Endodermal cell (in vitro differentiated cells): Measurements from ENCODE around the gene PLCB4. TPM values are rescaled to one million over a fixed set of nuclear protein-coding genes. Genes with fewer than 3 reads are reported as not detected.

Source experiments
- DNase-seq: peaks from one replicate; pipeline ENCODE4 v3.0.0-alpha.2; 2017
- H3K27ac ChIP-seq: 2 replicates; pipeline ENCODE4 v1.5.1; 2013; ENCODE audit warnings: mild to moderate bottlenecking, low read depth, low read length, moderate library complexity
- H3K27me3 ChIP-seq: 2 replicates; pipeline ENCODE4 v1.6.1; 2013; ENCODE audit warnings: mild to moderate bottlenecking, low read length, moderate library complexity; ENCODE audit not compliant: insufficient read depth, control insufficient read depth, poor library complexity, severe bottlenecking
- H3K36me3 ChIP-seq: 2 replicates; pipeline ENCODE4 v1.7.0; 2013; ENCODE audit warnings: mild to moderate bottlenecking, low read length, moderate library complexity; ENCODE audit not compliant: control insufficient read depth, insufficient read depth
- H3K4me1 ChIP-seq: one replicate; pipeline ENCODE4 v1.7.0; 2013; ENCODE audit warnings: low read length; ENCODE audit not compliant: control insufficient read depth, insufficient read depth
- H3K4me3 ChIP-seq: 2 replicates; pipeline ENCODE4 v1.5.1; 2013; ENCODE audit warnings: mild to moderate bottlenecking, low read length, moderate library complexity
- H3K9ac ChIP-seq: 2 replicates; pipeline ENCODE4 v1.6.1; 2013; ENCODE audit warnings: mild to moderate bottlenecking, low read length, moderate library complexity; ENCODE audit not compliant: poor library complexity, severe bottlenecking; ENCODE audit errors: extremely low read depth
- H3K9me3 ChIP-seq: 2 replicates; pipeline ENCODE4 v1.6.1; 2013; ENCODE audit warnings: mild to moderate bottlenecking, low read length, moderate library complexity; ENCODE audit not compliant: control insufficient read depth
- H3K27ac Mint-ChIP-seq: 2 replicates; pipeline ENCODE4 v1.8.0; 2020; ENCODE audit warnings: mixed read lengths
- H3K27me3 Mint-ChIP-seq: 2 replicates; pipeline ENCODE4 v1.8.0; 2021; ENCODE audit warnings: mild to moderate bottlenecking, mixed read lengths; ENCODE audit not compliant: insufficient read depth
- H3K36me3 Mint-ChIP-seq: 2 replicates; pipeline ENCODE4 v1.8.0; 2020; ENCODE audit warnings: low read depth, mixed read lengths
- H3K4me1 Mint-ChIP-seq: 2 replicates; pipeline ENCODE4 v1.8.0; 2020; ENCODE audit warnings: mixed read lengths
- H3K4me3 Mint-ChIP-seq: 2 replicates; pipeline ENCODE4 v1.8.0; 2020; ENCODE audit warnings: mild to moderate bottlenecking, moderate library complexity, mixed read lengths
- H3K9me3 Mint-ChIP-seq: 2 replicates; pipeline ENCODE4 v1.8.0; 2020; ENCODE audit warnings: mild to moderate bottlenecking, mixed read lengths
- CTCF ChIP-seq: fragments of 200-600 bp; sonication (generic); conservative IDR thresholded peaks from 2 replicates; pipeline ENCODE4 v1.5.0; 2021; ENCODE audit warnings: antibody characterized with exemption, mild to moderate bottlenecking
- WGBS, 2 experiments: methylation state at CpG; one replicate each; pipeline versions ENCODE4 v1.1.5 to v1.1.7; 2013; ENCODE audit warnings: missing lambda C conversion rate in 2 of 2, mixed read lengths in 1 of 2; ENCODE audit not compliant: insufficient coverage in 1 of 2, insufficient read length in 1 of 2; 5-methylcytosine and 5-hydroxymethylcytosine counted together
- total RNA-seq, 2 donors: library from RNA; stranded (reverse); fragmentation: NEBNext Ultra II Directional in 1 of 2; extraction: Animal tissue kit (Norgen Biotek cat#: 25700) in 1 of 2; gene quantifications; 2 replicates in 1 of 2; 3 replicates in 1 of 2; pipeline ENCODE4 v1.2.1, GENCODE V29; 2021

The PLCB4 gene
- total RNA-seq, 2 donors from 2014 or later, result 14.4 to 14.6 TPM

- no peaks in the 10 kb centered on the region for H3K9me3 ChIP-seq
- TF ChIP-seq CTCF, result no peak
- H3K4me3 ChIP-seq, result no peak overlapping the region
- H3K4me3 Mint-ChIP-seq, result no peak overlapping the region
- H3K9me3 Mint-ChIP-seq, result no peaks in the 10 kb centered on the region
- no peak for DNase-seq
- no peak overlapping the region for H3K27ac Mint-ChIP-seq
- H3K36me3 Mint-ChIP-seq, result no peaks in the 10 kb centered on the region
- no peaks in the 10 kb centered on the region for H3K4me1 Mint-ChIP-seq
- 93 to 100% methylated on average over 4 to 7 of the region's 7 CpGs for WGBS, 2 experiments
- H3K27ac ChIP-seq, result no peak overlapping the region
- no peaks in the 10 kb centered on the region for H3K27me3 ChIP-seq
- H3K27me3 Mint-ChIP-seq, result no peaks in the 10 kb centered on the region
- H3K9ac ChIP-seq, result no peak overlapping the region
- H3K36me3 ChIP-seq, result no peaks in the 10 kb centered on the region
- no peaks in the 10 kb centered on the region for H3K4me1 ChIP-seq
These were observed 250.9 kb downstream of the PLCB4 start for GRCh38 chr20:9319687-9320384.

- H3K27ac Mint-ChIP-seq, result no peak overlapping the region
- no peak overlapping the region for H3K4me3 Mint-ChIP-seq
- Histone ChIP-seq H3K4me3 (no peak overlapping the region), H3K9me3 (no peaks in the 10 kb centered on the region), H3K9ac (no peak overlapping the region), H3K4me1 (no peaks in the 10 kb centered on the region), H3K27ac (no peak overlapping the region), H3K36me3 (no peaks in the 10 kb centered on the region), H3K27me3 (no peaks in the 10 kb centered on the region)
- peaks cover 3% of the 10 kb centered on the region for H3K4me1 Mint-ChIP-seq
- no peak for TF ChIP-seq CTCF
- H3K27me3 Mint-ChIP-seq, result no peaks in the 10 kb centered on the region
- no peak for DNase-seq
- no peaks in the 10 kb centered on the region for H3K9me3 Mint-ChIP-seq
- WGBS, 2 experiments, result 100% methylated on average over 1 to 2 of the region's 2 CpGs
- H3K36me3 Mint-ChIP-seq, result no peaks in the 10 kb centered on the region
These were observed 252.1 kb downstream of the PLCB4 start for GRCh38 chr20:9321007-9321406.

GRCh38 chr20:9322661-9323060 is 253.8 kb downstream of the PLCB4 start:
- Mint-ChIP-seq H3K4me1 (peaks cover 3% of the 10 kb centered on the region), H3K27ac (no peak overlapping the region)

More at GRCh38 chr20:9322661-9323060, 253.8 kb downstream of the PLCB4 start:
- no peak for DNase-seq
- no peak overlapping the region for H3K4me3 Mint-ChIP-seq
- no peak overlapping the region for H3K9ac ChIP-seq
- no peaks in the 10 kb centered on the region for H3K9me3 Mint-ChIP-seq
- WGBS, 2 experiments, result 91% methylated on average over 1 of the region's 1 CpG; no CpG with 5 or more reads in 1 of the 2 experiments
- H3K4me1 ChIP-seq, result no peaks in the 10 kb centered on the region
- no peaks in the 10 kb centered on the region for H3K27me3 ChIP-seq
- no peak overlapping the region for H3K27ac ChIP-seq
- TF ChIP-seq CTCF, result no peak
- H3K27me3 Mint-ChIP-seq, result peaks cover 1% of the 10 kb centered on the region
- no peaks in the 10 kb centered on the region for H3K36me3 Mint-ChIP-seq
- H3K36me3 ChIP-seq, result no peaks in the 10 kb centered on the region
- no peak overlapping the region for H3K4me3 ChIP-seq
- H3K9me3 ChIP-seq, result no peaks in the 10 kb centered on the region
